ENCODE results near the gene TMEM11.

TMEM11 gene

GRCh38 chr17:21214015-21214776 is at the start of gene TMEM11:
Gene TMEM11, minus strand, starts transcription at chr17:21214161. Its CDS starts 9 bp downstream, at chr17:21214152.
- peak; percentile 93 for DNase-seq (ENCODE audit: low read depth)

GRCh38 chr17:21263376-21263775 is 49.4 kb upstream of the TMEM11 start:
- DNase-seq (ENCODE audit: low read depth), result no peak

- no peak for DNase-seq (ENCODE audit: low read depth)
Observed at GRCh38 chr17:21262259-21262993, 48.5 kb upstream of the TMEM11 start.

GRCh38 chr17:21258593-21258992 is 44.6 kb upstream of the TMEM11 start:
- no peak for DNase-seq (ENCODE audit: low read depth)

- DNase-seq (ENCODE audit: low read depth), result no peak
Observed at GRCh38 chr17:21253646-21254441, 39.9 kb upstream of the TMEM11 start.

- peak; percentile 63 for DNase-seq (ENCODE audit: low read depth)
Observed at GRCh38 chr17:21252796-21253645, 39.1 kb upstream of the TMEM11 start, which contains the start of gene NATD1. Gene NATD1, minus strand, starts transcription at chr17:21253410. Its CDS starts 146 bp downstream, at chr17:21253264.

- DNase-seq (ENCODE audit: low read depth), result no peak
Observed at GRCh38 chr17:21252289-21252795, 38.4 kb upstream of the TMEM11 start.

- no peak for DNase-seq (ENCODE audit: low read depth)
Observed at GRCh38 chr17:21251337-21252010, 37.5 kb upstream of the TMEM11 start.

GRCh38 chr17:21250854-21251253 is 36.9 kb upstream of the TMEM11 start:
- no peak for DNase-seq (ENCODE audit: low read depth)

GRCh38 chr17:21249920-21250703 is 36.2 kb upstream of the TMEM11 start:
- no peak for DNase-seq (ENCODE audit: low read depth)

- no peak for DNase-seq (ENCODE audit: low read depth)
Observed at GRCh38 chr17:21249086-21249795, 35.3 kb upstream of the TMEM11 start.

GRCh38 chr17:21248500-21248899 is 34.5 kb upstream of the TMEM11 start:
- no peak for DNase-seq (ENCODE audit: low read depth)

GRCh38 chr17:21247552-21248258 is 33.7 kb upstream of the TMEM11 start:
- DNase-seq (ENCODE audit: low read depth), result no peak

- DNase-seq (ENCODE audit: low read depth), result no peak
Observed at GRCh38 chr17:21246698-21247097, 32.7 kb upstream of the TMEM11 start.

- no peak for DNase-seq (ENCODE audit: low read depth)
Observed at GRCh38 chr17:21245639-21246084, 31.7 kb upstream of the TMEM11 start.

- DNase-seq (ENCODE audit: low read depth), result no peak
Observed at GRCh38 chr17:21243516-21244303, 29.7 kb upstream of the TMEM11 start.

- DNase-seq (ENCODE audit: low read depth), result no peak
Observed at GRCh38 chr17:21242780-21243515, 29.0 kb upstream of the TMEM11 start.

Data from activated T-cell treated with anti-CD3 and anti-CD28 coated beads for 24 hours (primary cell).